Umbilical cord (tissue), 2 donors: ENCODE results near the gene TRIP10. TPM values are rescaled to one million over a fixed set of nuclear protein-coding genes. Genes with fewer than 3 reads are reported as not detected.
"Not testable (repeated sequence)": the region's sequence is repeated elsewhere in the genome, so short reads cannot be mapped to it uniquely, and the experiment has no call there.

Experiments used
- DNase-seq: peaks from one replicate; pipeline ENCODE4 v3.0.0-alpha.2; 2015; ENCODE audit warnings: low spot score
- total RNA-seq: library from RNA; depleted of rRNA; stranded (reverse); fragments of >200 nt; gene quantifications from one replicate; pipeline ENCODE4 v1.2.3, GENCODE V29; 2014; ENCODE audit warnings: low replicate concordance; ENCODE audit not compliant: insufficient read depth

The TRIP10 gene
- total RNA-seq, result 79.2 TPM

GRCh38 chr19:6739390-6739882, at the start of gene TRIP10:
Gene TRIP10 (plus strand): TSS chr19:6739680. CDS start chr19:6739762, 82 bp downstream.
- DNase-seq, result peak; percentile 92

- DNase-seq, result no peak
These were observed 49.2 kb upstream of the TRIP10 start for GRCh38 chr19:6690160-6690885.

GRCh38 chr19:6691342-6691741, 48.1 kb upstream of the TRIP10 start:
- no peak for DNase-seq

GRCh38 chr19:6692027-6692426, 47.5 kb upstream of the TRIP10 start:
- DNase-seq, result no peak

- DNase-seq, result no peak
These were observed 46.4 kb upstream of the TRIP10 start for GRCh38 chr19:6693056-6693471.

- no peak for DNase-seq
These were observed 45.8 kb upstream of the TRIP10 start for GRCh38 chr19:6693681-6694080.

- no peak for DNase-seq
These were observed 45.2 kb upstream of the TRIP10 start for GRCh38 chr19:6694147-6694815.

GRCh38 chr19:6696239-6696820, 43.1 kb upstream of the TRIP10 start:
- DNase-seq, result no peak

- DNase-seq, result no peak
These were observed 42.2 kb upstream of the TRIP10 start for GRCh38 chr19:6697291-6697690.

- DNase-seq, result no peak
These were observed 39.5 kb upstream of the TRIP10 start for GRCh38 chr19:6699935-6700334.

GRCh38 chr19:6700586-6701316, 38.7 kb upstream of the TRIP10 start:
- no peak for DNase-seq

- no peak for DNase-seq
These were observed 33.4 kb upstream of the TRIP10 start for GRCh38 chr19:6705931-6706632.

- no peak for DNase-seq
These were observed 32.9 kb upstream of the TRIP10 start for GRCh38 chr19:6706633-6706958.

GRCh38 chr19:6707011-6707657, 32.3 kb upstream of the TRIP10 start:
- DNase-seq, result no peak

- DNase-seq, result no peak
These were observed 31.8 kb upstream of the TRIP10 start for GRCh38 chr19:6707658-6708018.

GRCh38 chr19:6708346-6708745, 31.1 kb upstream of the TRIP10 start:
- no peak for DNase-seq

GRCh38 chr19:6708913-6709312, 30.6 kb upstream of the TRIP10 start:
- not testable (repeated sequence) for DNase-seq

GRCh38 chr19:6709549-6709948, 29.9 kb upstream of the TRIP10 start:
- no peak for DNase-seq

- no peak for DNase-seq
These were observed 29.0 kb upstream of the TRIP10 start for GRCh38 chr19:6710273-6711077.

- no peak for DNase-seq
These were observed 28.5 kb upstream of the TRIP10 start for GRCh38 chr19:6711078-6711361.
